Measurements from ENCODE around the gene KLHDC8A.

KLHDC8A gene

GRCh38 chr1:205351984-205352713 is 4.6 kb downstream of the KLHDC8A start:
- peaks cover under 1% of the 10 kb centered on the region for H3K27me3 Mint-ChIP-seq (ENCODE audit: low read depth, poor library complexity)
- no peak overlapping the region for H3K4me3 Mint-ChIP-seq
- H3K27ac Mint-ChIP-seq = peak overlapping the region; percentile 85
- H3K9me3 Mint-ChIP-seq = no peaks in the 10 kb centered on the region
- no peaks in the 10 kb centered on the region for H3K36me3 Mint-ChIP-seq (ENCODE audit: low read depth)
- peak; percentile 70 for DNase-seq
- no peak for TF ChIP-seq CTCF (IDR thresholded peaks at IDR 0.05)
- peaks cover 85% of the 10 kb centered on the region for H3K4me1 Mint-ChIP-seq

- Mint-ChIP-seq H3K4me3 (peak overlapping the region; percentile 40), H3K4me1 (peaks cover 77% of the 10 kb centered on the region), H3K9me3 (no peaks in the 10 kb centered on the region), H3K36me3 (ENCODE audit: low read depth) (no peaks in the 10 kb centered on the region), H3K27ac (no peak overlapping the region), H3K27me3 (ENCODE audit: low read depth, poor library complexity) (peaks cover 15% of the 10 kb centered on the region)
- no peak for DNase-seq
- TF ChIP-seq CTCF (IDR thresholded peaks at IDR 0.05) = no peak
These were observed 6.0 kb downstream of the KLHDC8A start for GRCh38 chr1:205350691-205351141.

GRCh38 chr1:205350124-205350523 is 6.6 kb downstream of the KLHDC8A start:
- no peak overlapping the region for H3K4me3 Mint-ChIP-seq
- peaks cover 21% of the 10 kb centered on the region for H3K27me3 Mint-ChIP-seq (ENCODE audit: low read depth, poor library complexity)
- peak overlapping the region; percentile 56 for H3K27ac Mint-ChIP-seq
- H3K36me3 Mint-ChIP-seq (ENCODE audit: low read depth) = no peaks in the 10 kb centered on the region
- H3K4me1 Mint-ChIP-seq = peaks cover 71% of the 10 kb centered on the region
- TF ChIP-seq CTCF (IDR thresholded peaks at IDR 0.05) = no peak
- no peak for DNase-seq
- no peaks in the 10 kb centered on the region for H3K9me3 Mint-ChIP-seq

- no peak for DNase-seq
- H3K27me3 Mint-ChIP-seq (ENCODE audit: low read depth, poor library complexity) = peaks cover 33% of the 10 kb centered on the region
- no peaks in the 10 kb centered on the region for H3K9me3 Mint-ChIP-seq
- H3K36me3 Mint-ChIP-seq (ENCODE audit: low read depth) = no peaks in the 10 kb centered on the region
- no peak overlapping the region for H3K4me3 Mint-ChIP-seq
- no peak overlapping the region for H3K27ac Mint-ChIP-seq
- peaks cover 72% of the 10 kb centered on the region for H3K4me1 Mint-ChIP-seq
- no peak for TF ChIP-seq CTCF (IDR thresholded peaks at IDR 0.05)
These were observed 7.9 kb downstream of the KLHDC8A start for GRCh38 chr1:205348554-205349487.

- H3K4me1 Mint-ChIP-seq = peaks cover 55% of the 10 kb centered on the region
- H3K4me3 Mint-ChIP-seq = no peak overlapping the region
- H3K36me3 Mint-ChIP-seq (ENCODE audit: low read depth) = no peaks in the 10 kb centered on the region
- TF ChIP-seq CTCF (IDR thresholded peaks at IDR 0.05) = no peak
- DNase-seq = no peak
- no peaks in the 10 kb centered on the region for H3K9me3 Mint-ChIP-seq
- no peak overlapping the region for H3K27ac Mint-ChIP-seq
- peaks cover 47% of the 10 kb centered on the region for H3K27me3 Mint-ChIP-seq (ENCODE audit: low read depth, poor library complexity)
These were observed 9.7 kb downstream of the KLHDC8A start for GRCh38 chr1:205346956-205347574.

Measured in nephron progenitor cell (in vitro differentiated cells).